ACC112 (cell line): ENCODE measurements around the gene CAPN5.
"Not testable (repeated sequence)": the region's sequence is repeated elsewhere in the genome, so short reads cannot be mapped to it uniquely, and the experiment has no call there.

Experiments
- H2AFZ ChIP-seq: fragments of 200-600 bp; sonication (generic); one replicate; pipeline ENCODE4 v1.6.0; 2017; ENCODE audit warnings: antibody characterized with exemption, low read length; ENCODE audit not compliant: unreplicated experiment
- H3K27ac ChIP-seq: fragments of 200-600 bp; sonication (generic); 2 replicates; pipeline ENCODE4 v1.5.1; 2014; ENCODE audit warnings: low read depth, mild to moderate bottlenecking, antibody characterized with exemption, low read length, moderate library complexity
- H3K27me3 ChIP-seq: fragments of 200-600 bp; sonication (generic); 2 replicates; pipeline ENCODE4 v1.6.1; 2014; ENCODE audit warnings: mild to moderate bottlenecking, antibody characterized with exemption, low read length, moderate library complexity, mixed read lengths; ENCODE audit not compliant: insufficient read depth
- H3K36me3 ChIP-seq: fragments of 200-600 bp; sonication (generic); 2 replicates; pipeline ENCODE4 v1.6.1; 2016; ENCODE audit warnings: mild to moderate bottlenecking, antibody characterized with exemption, low read length, moderate library complexity, mixed read lengths; ENCODE audit not compliant: insufficient read depth
- H3K4me1 ChIP-seq: fragments of 200-600 bp; sonication (generic); one replicate; pipeline ENCODE4 v1.6.1; 2016; ENCODE audit warnings: low read length, mixed read lengths; ENCODE audit not compliant: insufficient read depth, unreplicated experiment, control insufficient read depth
- H3K4me3 ChIP-seq: fragments of 200-600 bp; sonication (generic); 2 replicates; pipeline ENCODE4 v1.5.1; 2014; ENCODE audit warnings: mild to moderate bottlenecking, low read depth, low read length
- H3K79me2 ChIP-seq: fragments of 200-600 bp; sonication (generic); one replicate; pipeline ENCODE4 v1.6.0; 2016; ENCODE audit warnings: low read length; ENCODE audit not compliant: control insufficient read depth, unreplicated experiment, insufficient read depth

CAPN5 gene

DNA sequence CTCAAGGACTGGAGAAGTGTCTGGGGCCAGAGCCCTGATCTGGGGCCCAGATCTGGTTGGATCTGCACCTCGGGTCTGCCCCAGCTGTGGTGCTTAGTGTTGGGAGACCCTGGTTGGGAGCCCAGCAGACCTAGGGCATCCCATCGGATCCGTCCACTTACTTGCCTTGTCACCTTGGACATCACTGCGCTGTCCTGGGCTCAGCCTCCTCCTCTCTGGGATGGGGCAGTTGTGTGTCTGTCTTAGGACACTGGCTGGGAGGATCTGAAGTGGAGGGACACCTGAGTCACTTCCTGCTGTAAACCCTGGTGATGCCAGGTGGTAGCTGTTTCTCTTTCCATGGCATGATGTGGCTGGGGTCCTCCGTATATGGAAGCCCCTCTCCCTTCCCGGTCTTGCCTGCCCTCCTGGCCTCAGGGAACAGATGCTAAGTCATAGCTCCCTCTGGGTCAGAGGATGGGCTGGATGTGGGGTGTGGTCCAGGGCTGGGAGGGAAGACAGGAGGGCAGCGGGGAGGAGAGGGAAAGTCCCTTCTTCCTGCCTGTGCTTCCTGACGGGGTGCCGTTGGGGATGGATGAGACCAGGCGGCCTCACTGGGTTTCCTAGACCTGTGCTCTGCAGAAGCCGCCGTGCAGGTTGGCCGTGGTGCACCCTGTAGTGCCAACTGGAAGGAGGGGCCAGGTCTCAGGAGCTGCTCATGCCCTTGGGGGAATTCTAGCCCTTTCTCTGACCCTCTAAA, 23.8 kb downstream of the CAPN5 start:
- no peak overlapping the region for H3K4me3 ChIP-seq

DNA sequence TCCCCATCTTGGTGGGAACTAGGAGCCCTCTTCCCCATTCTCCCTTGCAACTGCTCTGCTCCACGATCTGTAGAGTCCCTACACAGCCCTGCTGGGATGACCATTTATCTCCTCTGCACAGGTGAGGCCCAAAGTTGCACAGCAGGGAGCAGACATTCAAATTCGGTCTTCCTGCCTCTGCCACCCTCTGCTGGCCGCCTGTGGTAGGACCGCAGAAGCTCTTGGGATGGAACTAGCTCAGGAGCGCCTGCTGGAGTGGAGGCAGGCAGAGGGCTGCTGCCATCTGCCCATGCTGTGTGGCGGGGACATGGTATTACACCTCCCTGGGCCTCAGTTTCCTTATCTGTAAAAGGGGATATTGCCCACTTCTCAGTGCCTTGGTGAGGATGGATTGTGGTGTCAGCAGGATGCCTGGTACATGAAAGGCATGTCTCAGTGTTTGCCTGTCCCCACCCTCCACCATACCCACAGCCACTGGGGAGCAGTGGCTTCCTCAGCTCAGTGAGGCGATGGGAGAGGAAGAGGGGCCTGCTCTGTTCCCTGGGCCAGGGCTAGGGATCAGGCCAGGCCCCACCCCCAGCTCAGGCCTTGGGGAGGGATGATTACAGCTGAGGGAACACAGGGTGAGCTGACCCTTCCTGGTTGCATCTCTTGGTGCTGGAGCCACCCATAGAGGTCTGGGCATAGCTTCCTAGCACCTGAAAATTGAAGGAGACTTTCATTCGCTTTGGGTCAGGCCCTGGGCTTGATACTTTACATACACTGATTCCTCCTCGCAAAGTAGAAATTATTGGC, 24.6 kb downstream of the CAPN5 start:
- Histone ChIP-seq H2AFZ (no peak overlapping the region), H3K36me3 (no peaks in the 10 kb centered on the region)

More for the DNA sequence above, 23.8 kb downstream of the CAPN5 start:
- no peaks in the 10 kb centered on the region for H3K36me3 ChIP-seq
- H3K27me3 ChIP-seq, result no peaks in the 10 kb centered on the region
- H3K79me2 ChIP-seq, result no peaks in the 10 kb centered on the region
- H3K4me1 ChIP-seq, result no peaks in the 10 kb centered on the region
- no peak overlapping the region for H2AFZ ChIP-seq
- no peak overlapping the region for H3K27ac ChIP-seq

GRCh38 chr11:77092382-77092781, 25.6 kb downstream of the CAPN5 start:
- Histone ChIP-seq H2AFZ (no peak overlapping the region), H3K4me1 (no peaks in the 10 kb centered on the region), H3K27ac (no peak overlapping the region), H3K36me3 (no peaks in the 10 kb centered on the region), H3K79me2 (no peaks in the 10 kb centered on the region), H3K4me3 (no peak overlapping the region), H3K27me3 (no peaks in the 10 kb centered on the region)

More for the DNA sequence above, 24.6 kb downstream of the CAPN5 start:
- no peaks in the 10 kb centered on the region for H3K27me3 ChIP-seq
- H3K4me3 ChIP-seq, result no peak overlapping the region
- no peaks in the 10 kb centered on the region for H3K4me1 ChIP-seq
- no peaks in the 10 kb centered on the region for H3K79me2 ChIP-seq
- H3K27ac ChIP-seq, result no peak overlapping the region

DNA sequence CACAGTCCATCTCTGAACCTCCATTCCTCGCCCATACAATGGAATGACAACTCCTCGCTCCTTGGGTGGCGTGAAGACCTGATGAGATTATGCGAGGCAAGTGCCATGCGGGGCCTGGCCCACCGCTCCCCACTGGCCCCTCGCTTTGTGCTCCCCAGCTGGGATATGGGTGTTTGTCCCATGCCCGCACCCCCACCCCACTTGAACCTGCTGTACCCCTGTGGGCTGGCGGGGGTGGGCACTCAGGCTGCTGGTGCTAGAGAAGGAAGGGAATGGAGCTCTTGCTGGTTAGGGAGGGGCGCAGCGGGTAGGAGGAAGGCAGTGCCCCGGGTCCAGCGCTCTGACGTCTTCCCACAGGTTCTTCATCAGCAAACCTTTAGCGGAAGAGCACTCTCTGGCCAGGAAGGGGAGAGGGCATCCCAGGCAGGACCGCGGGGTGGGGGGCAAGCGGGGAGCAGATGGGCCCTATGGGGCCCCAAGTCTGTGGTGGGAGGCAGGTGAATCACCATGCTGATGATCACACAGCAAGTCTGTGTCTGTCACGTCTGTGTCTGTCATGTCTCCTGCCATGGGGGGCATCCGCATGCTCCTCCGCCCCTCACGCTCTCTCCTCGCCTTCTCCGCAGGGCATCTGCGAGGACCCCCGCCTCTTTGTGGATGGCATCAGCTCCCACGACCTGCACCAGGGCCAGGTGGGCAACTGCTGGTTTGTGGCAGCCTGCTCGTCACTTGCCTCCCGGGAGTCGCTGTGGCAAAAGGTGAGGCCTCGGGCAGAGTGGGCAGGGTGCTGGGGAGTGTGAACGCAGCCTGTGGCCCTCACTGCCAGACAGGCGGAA, 26.5 kb downstream of the CAPN5 start:
- no peaks in the 10 kb centered on the region for H3K36me3 ChIP-seq
- H3K79me2 ChIP-seq, result no peaks in the 10 kb centered on the region
- H3K4me1 ChIP-seq, result no peaks in the 10 kb centered on the region
- H3K27ac ChIP-seq, result no peak overlapping the region
- no peaks in the 10 kb centered on the region for H3K27me3 ChIP-seq
- H3K4me3 ChIP-seq, result no peak overlapping the region
- no peak overlapping the region for H2AFZ ChIP-seq

DNA sequence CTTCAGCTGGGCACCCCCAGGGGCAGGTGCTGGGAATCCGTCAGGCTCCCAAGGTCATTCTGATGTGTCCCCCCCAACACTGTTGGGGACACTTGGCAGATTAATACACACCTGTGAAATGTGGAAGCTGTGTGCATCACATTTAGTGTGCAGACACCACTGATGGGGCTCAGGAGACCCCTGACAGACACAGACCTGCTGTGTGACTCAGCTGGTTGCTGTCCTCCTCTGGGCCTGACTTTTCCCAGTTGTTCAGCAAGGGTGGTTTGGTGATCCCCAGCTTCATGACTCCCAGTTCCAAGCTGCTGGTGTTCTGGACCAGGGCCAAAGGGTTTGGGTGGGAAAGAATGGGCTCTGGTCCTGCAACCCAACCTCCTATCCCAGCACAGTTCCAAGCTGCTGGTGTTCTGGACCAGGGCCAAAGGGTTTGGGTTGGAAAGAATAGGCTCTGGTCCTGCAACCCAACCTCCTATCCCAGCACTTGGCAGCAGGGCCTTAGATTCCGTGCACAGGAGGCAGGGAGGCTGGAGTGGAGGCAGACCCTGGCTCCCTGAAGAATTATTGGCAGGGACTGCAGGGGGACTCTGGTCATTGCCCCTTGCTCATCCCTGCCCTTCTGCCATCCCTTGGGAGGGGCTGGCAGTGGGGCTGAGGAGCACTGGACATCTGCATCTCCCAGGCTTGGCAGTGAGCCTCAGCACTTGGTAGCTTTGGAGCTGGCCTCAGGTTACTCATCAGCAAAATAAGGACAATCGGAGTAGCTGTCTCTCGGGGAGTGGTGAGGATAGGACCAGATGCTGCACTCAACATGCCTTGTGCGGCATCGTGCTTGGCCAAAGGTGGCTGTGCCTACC, 27.4 kb downstream of the CAPN5 start:
- Histone ChIP-seq H3K79me2 (no peaks in the 10 kb centered on the region), H3K4me3 (no peak overlapping the region)

DNA sequence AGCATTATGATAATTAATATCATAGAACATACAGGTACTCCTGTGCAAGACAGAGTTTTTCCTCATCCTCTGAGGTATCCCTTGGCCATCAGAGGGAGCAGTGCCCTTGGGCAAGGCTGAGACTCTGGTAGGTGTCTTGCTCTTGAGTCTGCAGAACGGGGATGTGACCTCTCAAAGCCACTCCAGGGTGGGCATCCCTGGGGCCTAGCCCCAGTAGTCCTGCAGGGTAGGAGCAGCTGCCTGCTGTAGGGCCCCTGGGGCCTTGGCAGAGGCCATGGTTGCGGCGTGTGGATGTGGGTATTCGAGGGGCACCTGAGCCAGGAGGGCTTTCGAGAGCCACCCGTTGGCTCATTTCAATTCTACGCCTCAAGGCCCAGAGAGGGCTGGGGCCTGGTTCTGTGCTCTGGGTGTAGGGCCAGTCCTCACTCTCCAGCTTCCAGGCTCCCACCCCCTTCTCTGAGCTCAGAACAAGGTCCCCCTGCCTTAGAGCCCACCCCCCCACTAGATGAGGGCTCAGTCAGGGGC, 28.1 kb downstream of the CAPN5 start:
- H3K27me3 ChIP-seq, result no peaks in the 10 kb centered on the region
- H3K79me2 ChIP-seq, result no peaks in the 10 kb centered on the region
- no peaks in the 10 kb centered on the region for H3K4me1 ChIP-seq
- no peak overlapping the region for H3K4me3 ChIP-seq
- H3K27ac ChIP-seq, result no peak overlapping the region
- H3K36me3 ChIP-seq, result no peaks in the 10 kb centered on the region
- no peak overlapping the region for H2AFZ ChIP-seq

More for the DNA sequence above, 27.4 kb downstream of the CAPN5 start:
- Histone ChIP-seq H3K36me3 (no peaks in the 10 kb centered on the region), H3K4me1 (no peaks in the 10 kb centered on the region), H3K27me3 (no peaks in the 10 kb centered on the region), H3K27ac (no peak overlapping the region), H2AFZ (no peak overlapping the region)

DNA sequence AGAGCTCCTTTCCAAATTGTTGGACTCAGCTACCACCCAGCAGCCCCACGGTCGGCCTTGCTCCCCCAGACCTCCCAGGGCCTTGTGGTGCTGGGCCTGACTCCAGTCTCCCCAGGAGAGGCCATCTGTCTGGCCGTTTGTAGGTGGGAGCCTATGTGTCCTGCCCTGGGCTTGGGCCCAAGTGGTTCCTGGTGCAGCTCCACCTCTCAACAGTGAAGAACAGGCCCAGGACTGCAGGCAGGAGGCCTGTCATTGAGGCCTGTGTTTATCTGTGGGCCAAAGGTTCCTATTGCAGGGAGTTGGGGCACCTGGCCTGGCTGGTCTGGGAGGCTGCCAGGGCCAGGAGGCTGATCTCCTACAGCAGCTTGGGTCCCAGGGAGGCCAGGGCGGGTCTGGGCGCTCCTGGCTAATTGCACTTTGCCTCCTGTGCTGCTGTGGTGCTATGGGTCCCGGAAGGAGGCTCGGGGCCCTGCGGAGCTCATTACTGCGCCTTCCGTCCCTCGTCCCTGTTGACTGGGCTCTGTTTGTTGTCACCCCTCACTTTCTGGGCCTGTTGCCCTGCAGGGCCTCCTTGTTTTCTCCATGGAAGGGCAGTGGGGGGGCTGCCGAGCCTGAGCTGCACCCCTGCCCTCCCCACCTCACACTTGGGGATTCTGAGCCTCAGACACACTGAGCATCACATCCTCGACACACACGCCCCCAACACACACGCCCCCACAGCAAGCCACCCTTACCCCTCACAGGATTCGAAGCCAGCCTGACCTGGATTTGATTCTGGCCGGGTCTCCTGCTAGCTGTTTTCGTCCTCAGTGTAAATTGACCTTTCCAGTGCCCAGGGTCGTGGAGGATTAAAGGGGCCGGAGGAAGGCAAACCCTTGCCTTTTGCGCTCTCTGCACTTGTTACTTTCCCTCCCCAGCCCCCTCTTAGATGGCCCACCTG, 29.1 kb downstream of the CAPN5 start:
- Histone ChIP-seq H3K79me2 (no peaks in the 10 kb centered on the region), H3K27ac (no peak overlapping the region), H2AFZ (no peak overlapping the region), H3K36me3 (no peaks in the 10 kb centered on the region), H3K4me3 (no peak overlapping the region), H3K27me3 (no peaks in the 10 kb centered on the region), H3K4me1 (no peaks in the 10 kb centered on the region)

- no peaks in the 10 kb centered on the region for H3K4me1 ChIP-seq
- H3K4me3 ChIP-seq, result no peak overlapping the region
- no peak overlapping the region for H3K27ac ChIP-seq
- H3K36me3 ChIP-seq, result no peaks in the 10 kb centered on the region
- H2AFZ ChIP-seq, result no peak overlapping the region
- no peaks in the 10 kb centered on the region for H3K27me3 ChIP-seq
- no peaks in the 10 kb centered on the region for H3K79me2 ChIP-seq
Observed at GRCh38 chr11:77096591-77097019, 29.8 kb downstream of the CAPN5 start.

DNA sequence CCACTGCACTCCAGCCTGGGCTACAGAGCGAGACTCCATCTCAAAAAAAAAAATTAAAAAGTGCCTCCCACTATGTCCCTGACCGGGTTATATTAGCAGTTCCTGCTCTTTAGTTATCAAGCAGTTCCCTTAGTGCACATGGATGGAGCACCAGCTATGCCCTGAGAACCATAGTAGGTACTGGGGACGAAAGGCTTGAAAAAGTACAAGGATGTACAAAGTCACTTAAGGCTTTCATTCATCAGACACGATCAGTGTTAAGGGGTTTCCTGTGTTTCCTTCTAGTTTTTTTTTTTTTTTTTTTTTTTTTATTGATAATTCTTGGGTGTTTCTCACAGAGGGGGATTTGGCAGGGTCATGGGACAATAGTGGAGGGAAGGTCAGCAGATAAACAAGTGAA, 30.4 kb downstream of the CAPN5 start:
- not testable (repeated sequence) for H3K79me2 ChIP-seq, H3K4me1 ChIP-seq, H3K27me3 ChIP-seq, H3K36me3 ChIP-seq, H3K27ac ChIP-seq, H3K4me3 ChIP-seq, H2AFZ ChIP-seq
